ENCODE measurements around the gene ZMYND11. TPM values are rescaled to one million over a fixed set of nuclear protein-coding genes. Genes with fewer than 3 reads are reported as not detected.

ZMYND11 gene
- total and polyA plus RNA-seq, 2 donors (not counting 1 experiment from before 2014, with no cell fraction given) = 17.3 to 50.1 TPM

DNA sequence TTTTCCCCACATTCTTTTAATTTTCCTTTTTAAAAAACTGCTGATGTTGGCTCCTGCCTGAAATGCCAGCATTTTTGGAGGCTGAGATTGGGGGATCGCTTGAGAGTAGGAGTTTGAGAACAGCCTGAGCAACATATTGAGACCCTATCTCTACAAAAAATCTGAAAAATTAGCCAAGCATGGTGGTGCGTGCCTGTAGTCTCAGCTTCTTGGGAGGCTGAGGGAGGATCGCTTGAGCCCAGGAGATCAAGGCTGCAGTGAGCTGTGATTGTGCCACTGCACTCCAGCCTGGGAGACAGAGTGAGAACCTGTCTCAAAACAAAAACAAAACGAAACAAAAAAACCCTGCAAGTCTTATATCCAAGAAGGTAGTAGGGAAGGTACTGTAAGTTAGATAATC is 51.7 kb downstream of the ZMYND11 start:
- ChIA-PET POLR2A (no interaction called here), CTCF (no interaction called here)
- no peak for DNase-seq
- Mint-ChIP-seq H3K27me3 (no peaks in the 10 kb centered on the region), H3K9me3 (ENCODE audit: insufficient read depth) (peaks cover 3% of the 10 kb centered on the region), H3K4me1 (peaks cover 7% of the 10 kb centered on the region), H3K4me3 (no peak overlapping the region), H3K27ac (no peak overlapping the region)
- Histone ChIP-seq H3K36me3 (replicated peaks in 1 of 2; ENCODE audit: control extremely low read depth in 1 of 2, control insufficient read depth in 1 of 2, extremely low read depth in 1 of 2, insufficient read depth in 2 of 2, low read length in 1 of 2) (peaks cover 1 to 7% of the 10 kb centered on the region in 2 experiments), H3K9ac (ENCODE audit: low read length) (no peak overlapping the region), H3K27me3 (replicated peaks in 1 of 4; ENCODE audit: control extremely low read depth in 1 of 4, control insufficient read depth in 3 of 4, insufficient read depth in 4 of 4, low read length in 3 of 4) (no peaks in the 10 kb centered on the region), H3K9me3 (ENCODE audit: control extremely low read depth in 1 of 3, control insufficient read depth in 2 of 3, insufficient read depth in 1 of 3, low read length in 2 of 3) (peaks cover 0 to 7% (median 1%) of the 10 kb centered on the region in 3 donors), H4K20me1 (ENCODE audit: control insufficient read depth, insufficient read depth, low read length, poor library complexity, severe bottlenecking) (peaks cover 9% of the 10 kb centered on the region), H3K4me3 (ENCODE audit: control extremely low read depth in 1 of 5, extremely low read depth in 1 of 5, insufficient read depth in 1 of 5, low read depth in 2 of 5, low read length in 4 of 5) (no peak overlapping the region), H3K27ac (ENCODE audit: low read length in 2 of 2) (no peak overlapping the region), H3K4me2 (replicated peaks; ENCODE audit: low read depth, low read length, poor library complexity, severe bottlenecking) (no peak overlapping the region), H3K4me1 (ENCODE audit: control insufficient read depth in 2 of 2, insufficient read depth in 2 of 2, low read length in 2 of 2) (no peaks in the 10 kb centered on the region), H2AFZ (ENCODE audit: insufficient read depth, low read depth, low read length, poor library complexity, severe bottlenecking) (no peak overlapping the region), H3K79me2 (ENCODE audit: control insufficient read depth, insufficient read depth, low read length) (peaks cover 7% of the 10 kb centered on the region)
- ATAC-seq (ENCODE audit: low read depth) = no peak
- no peak for TF ChIP-seq EZH2 (IDR thresholded peaks at IDR 0.05; ENCODE audit: borderline replicate concordance, insufficient read depth, low read depth, low read length, poor library complexity, severe bottlenecking)
- TF ChIP-seq, protein P1, sequence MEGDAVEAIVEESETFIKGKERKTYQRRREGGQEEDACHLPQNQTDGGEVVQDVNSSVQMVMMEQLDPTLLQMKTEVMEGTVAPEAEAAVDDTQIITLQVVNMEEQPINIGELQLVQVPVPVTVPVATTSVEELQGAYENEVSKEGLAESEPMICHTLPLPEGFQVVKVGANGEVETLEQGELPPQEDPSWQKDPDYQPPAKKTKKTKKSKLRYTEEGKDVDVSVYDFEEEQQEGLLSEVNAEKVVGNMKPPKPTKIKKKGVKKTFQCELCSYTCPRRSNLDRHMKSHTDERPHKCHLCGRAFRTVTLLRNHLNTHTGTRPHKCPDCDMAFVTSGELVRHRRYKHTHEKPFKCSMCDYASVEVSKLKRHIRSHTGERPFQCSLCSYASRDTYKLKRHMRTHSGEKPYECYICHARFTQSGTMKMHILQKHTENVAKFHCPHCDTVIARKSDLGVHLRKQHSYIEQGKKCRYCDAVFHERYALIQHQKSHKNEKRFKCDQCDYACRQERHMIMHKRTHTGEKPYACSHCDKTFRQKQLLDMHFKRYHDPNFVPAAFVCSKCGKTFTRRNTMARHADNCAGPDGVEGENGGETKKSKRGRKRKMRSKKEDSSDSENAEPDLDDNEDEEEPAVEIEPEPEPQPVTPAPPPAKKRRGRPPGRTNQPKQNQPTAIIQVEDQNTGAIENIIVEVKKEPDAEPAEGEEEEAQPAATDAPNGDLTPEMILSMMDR (IDR thresholded peaks at IDR 0.05) = no peak
- intact Hi-C loops (cut with micrococcal nuclease) = no loop called here
- 100% methylated on average over 2 of the region's 4 CpGs for WGBS (ENCODE audit: insufficient coverage)

DNA sequence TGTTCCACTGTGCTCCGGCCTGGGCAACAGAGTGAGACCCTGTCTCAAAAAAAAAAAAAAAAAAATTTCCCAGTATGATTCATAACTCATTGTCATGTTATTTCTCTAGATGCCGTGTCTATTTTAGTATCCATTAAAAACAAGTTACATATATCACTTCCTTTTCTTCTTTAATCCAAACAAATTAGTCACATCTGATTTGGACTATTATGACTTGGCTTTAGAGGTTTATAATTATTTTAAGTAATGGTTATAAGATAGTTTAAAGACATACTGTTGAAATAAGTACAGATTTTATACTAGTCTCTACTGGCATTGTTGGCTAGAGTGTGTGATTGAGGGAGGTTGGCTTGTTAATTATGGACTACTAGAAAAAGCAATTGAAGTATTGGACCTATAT is 53.3 kb downstream of the ZMYND11 start:
- Mint-ChIP-seq H3K27me3 (no peaks in the 10 kb centered on the region), H3K4me1 (peaks cover 14% of the 10 kb centered on the region), H3K4me3 (no peak overlapping the region), H3K27ac (no peak overlapping the region), H3K9me3 (ENCODE audit: insufficient read depth) (peaks cover 3% of the 10 kb centered on the region)
- no peak overlapping the region for H3K4me2 ChIP-seq (replicated peaks; ENCODE audit: low read depth, low read length, poor library complexity, severe bottlenecking)
- ChIA-PET CTCF (no interaction called here), POLR2A (no interaction called here)
- no peaks in the 10 kb centered on the region for H3K27me3 ChIP-seq (replicated peaks in 1 of 4; ENCODE audit: control extremely low read depth in 1 of 4, control insufficient read depth in 3 of 4, insufficient read depth in 4 of 4, low read length in 3 of 4)
- H3K79me2 ChIP-seq (ENCODE audit: control insufficient read depth, insufficient read depth, low read length) = peaks cover 7% of the 10 kb centered on the region
- peaks cover 16% of the 10 kb centered on the region for H4K20me1 ChIP-seq (ENCODE audit: control insufficient read depth, insufficient read depth, low read length, poor library complexity, severe bottlenecking)
- no peak overlapping the region for H3K4me3 ChIP-seq (ENCODE audit: control extremely low read depth in 1 of 5, extremely low read depth in 1 of 5, insufficient read depth in 1 of 5, low read depth in 2 of 5, low read length in 4 of 5)
- DNase-seq (no peak), ATAC-seq (ENCODE audit: low read depth) (no peak)
- WGBS (ENCODE audit: insufficient coverage) = 80% methylated on average over 1 of the region's 2 CpGs
- H3K27ac ChIP-seq (ENCODE audit: low read length in 2 of 2) = no peak overlapping the region
- peaks cover 0 to 4% of the 10 kb centered on the region in 2 donors for H3K4me1 ChIP-seq (ENCODE audit: control insufficient read depth in 2 of 2, insufficient read depth in 2 of 2, low read length in 2 of 2)
- H3K36me3 ChIP-seq (replicated peaks in 1 of 2; ENCODE audit: control extremely low read depth in 1 of 2, control insufficient read depth in 1 of 2, extremely low read depth in 1 of 2, insufficient read depth in 2 of 2, low read length in 1 of 2) = peaks cover 0 to 5% of the 10 kb centered on the region in 2 experiments
- peaks cover 0 to 5% (median 0%) of the 10 kb centered on the region in 3 donors for H3K9me3 ChIP-seq (ENCODE audit: control extremely low read depth in 1 of 3, control insufficient read depth in 2 of 3, insufficient read depth in 1 of 3, low read length in 2 of 3)
- intact Hi-C loops (cut with micrococcal nuclease) = no loop called here
- H3K9ac ChIP-seq (ENCODE audit: low read length) = no peak overlapping the region
- no peak overlapping the region for H2AFZ ChIP-seq (ENCODE audit: insufficient read depth, low read depth, low read length, poor library complexity, severe bottlenecking)
- TF ChIP-seq, protein P1 (IDR thresholded peaks at IDR 0.05) = no peak
- no peak for TF ChIP-seq EZH2 (IDR thresholded peaks at IDR 0.05; ENCODE audit: borderline replicate concordance, insufficient read depth, low read depth, low read length, poor library complexity, severe bottlenecking)
